ENCODE measurements around the gene NFIA. TPM values are rescaled to one million over a fixed set of nuclear protein-coding genes. Genes with fewer than 3 reads are reported as not detected.
A peak's percentile ranks its signal among the peaks of the same experiment; 100 is the strongest.
"Not testable (repeated sequence)": the region's sequence is repeated elsewhere in the genome, so short reads cannot be mapped to it uniquely, and the experiment has no call there.

Gene NFIA
- total and polyA plus RNA-seq, 2 of the 13 experiments (the other 11 are each of a cell fraction or from before 2014, with no cell fraction given): 14.7 to 28.5 TPM

- DNase-seq (ENCODE audit: low spot score); CTCF ChIA-PET (ENCODE audit: low intra/inter-chr PET ratio, low total read pairs); ATAC-seq; H3K4me2 ChIP-seq (ENCODE audit: low read depth, low read length); H2AFZ ChIP-seq (ENCODE audit: low read length); H3K9ac ChIP-seq (ENCODE audit: insufficient read depth, low read depth, low read length); H4K20me1 ChIP-seq (ENCODE audit: insufficient read depth, low read length); H3K36me3 ChIP-seq (replicated peaks in 1 of 2; ENCODE audit: control insufficient read depth in 1 of 2, insufficient read depth in 2 of 2, low read length in 2 of 2); H3K9me3 ChIP-seq (ENCODE audit: low read length); BruUV-seq (replicated peaks); intact Hi-C loops (cut with micrococcal nuclease; ENCODE audit: unreplicated experiment); H3K27me3 ChIP-seq (ENCODE audit: control insufficient read depth in 1 of 2, insufficient read depth in 2 of 2, low read length in 2 of 2); H3K4me3 ChIP-seq (replicated peaks in 1 of 3; ENCODE audit: insufficient read depth in 1 of 3, low read depth in 2 of 3, low read length in 3 of 3); FAIRE-seq; in situ Hi-C loops (cut with HindIII; ENCODE audit: extremely low pct_ligation_motif_present, low pct_unique_long_range_greater_than_20kb); H3K27ac ChIP-seq (ENCODE audit: extremely low read length, insufficient read depth, low read length); H3K4me1 ChIP-seq (ENCODE audit: insufficient read depth, low read length); H3K79me2 ChIP-seq (ENCODE audit: insufficient read depth, low read length): not testable (repeated sequence)
- POLR2A ChIA-PET: interaction anchor here (0.6 kb wide), 1 partner anchor 150 kb away, joined by 4 read pairs; no protein-coding TSS in a partner anchor
- 58% methylated on average over 4 of the region's 4 CpGs for WGBS (ENCODE audit: low lambda C conversion rate)
- TF ChIP-seq MAFF (IDR thresholded peaks at IDR 0.05; ENCODE audit: low read depth, low read length) (peak; percentile 88), MAFK (conservative IDR thresholded peaks at IDR 0.05 in 1 of 2, IDR thresholded peaks at IDR 0.05 in 1 of 2; ENCODE audit: low read length in 2 of 2) (peak; percentile 89 to 93), CTCF (CRISPR knock-in tag; IDR thresholded peaks at IDR 0.05) (peak; percentile 24; the same call in 1 of the 2 replicates), ZNF362 (CRISPR knock-in tag; IDR thresholded peaks at IDR 0.05; ENCODE audit: borderline replicate concordance) (peak; percentile 79), ZNF121 (CRISPR knock-in tag; IDR thresholded peaks at IDR 0.05) (0 out of 2 replicates have a peak, but pooled peaks have one; percentile 44), STAG1 (CRISPR knock-in tag; IDR thresholded peaks at IDR 0.05) (peak; percentile 41), ZNF460 (CRISPR knock-in tag; IDR thresholded peaks at IDR 0.05; ENCODE audit: borderline replicate concordance) (peak; percentile 46; the same call in 1 of the 2 replicates)
These were observed 20.8 kb upstream of the NFIA start for GRCh38 chr1:61061601-61062000.
